Karpas-422 (cell line): Measurements from ENCODE around the gene AQP12A. TPM values are rescaled to one million over a fixed set of nuclear protein-coding genes. Genes with fewer than 3 reads are reported as not detected.

Source experiments
- DNase-seq: peaks from one replicate; pipeline ENCODE4 v3.0.0-alpha.2; 2015
- H2AFZ ChIP-seq: fragments of 200-600 bp; sonication (generic); 2 replicates; pipeline ENCODE4 v1.6.1; 2014; ENCODE audit warnings: antibody characterized with exemption, low read length, mixed read lengths
- H3K27ac ChIP-seq: fragments of 200-600 bp; sonication (generic); 2 replicates; pipeline ENCODE4 v1.5.1; 2014; ENCODE audit warnings: mild to moderate bottlenecking, low read length, moderate library complexity
- H3K27me3 ChIP-seq: fragments of 200-600 bp; sonication (generic); 2 replicates; pipeline ENCODE4 v1.6.1; 2014; ENCODE audit warnings: low read length, mixed read lengths
- H3K36me3 ChIP-seq: fragments of 200-600 bp; sonication (generic); 2 replicates; pipeline ENCODE4 v1.6.1; 2014; ENCODE audit warnings: low read length, mixed read lengths; ENCODE audit not compliant: insufficient read depth
- H3K4me1 ChIP-seq: fragments of 200-600 bp; sonication (generic); 2 replicates; pipeline ENCODE4 v1.6.1; 2014; ENCODE audit warnings: mild to moderate bottlenecking, low read length, mixed read lengths
- H3K4me2 ChIP-seq: fragments of 200-600 bp; sonication (generic); 2 replicates; pipeline ENCODE4 v1.6.1; 2014; ENCODE audit warnings: low read length, low read depth, mild to moderate bottlenecking; ENCODE audit not compliant: poor library complexity, severe bottlenecking
- H3K4me3 ChIP-seq: fragments of 200-600 bp; sonication (generic); 2 replicates; pipeline ENCODE4 v1.5.1; 2014; ENCODE audit warnings: mild to moderate bottlenecking, antibody characterized with exemption, low read length, mixed read lengths
- H3K79me2 ChIP-seq: fragments of 200-600 bp; sonication (generic); 2 replicates; pipeline ENCODE4 v1.6.1; 2014; ENCODE audit warnings: mild to moderate bottlenecking, low read length, mixed read lengths
- H3K9ac ChIP-seq: fragments of 200-600 bp; sonication (generic); 2 replicates; pipeline ENCODE4 v1.6.0; 2014; ENCODE audit warnings: low read length
- H3K9me2 ChIP-seq: fragments of 200-600 bp; sonication (generic), shearing (Covaris generic); replicated peaks from 2 replicates; pipeline ENCODE4 v1.6.0; 2014; ENCODE audit warnings: mild to moderate bottlenecking, low read length, moderate library complexity; ENCODE audit not compliant: insufficient read depth
- H3K9me3 ChIP-seq: fragments of 300-700, 200-600 bp; sonication (generic); 2 replicates; pipeline ENCODE4 v1.6.1; 2014; ENCODE audit warnings: low read length, mixed read lengths
- H4K20me1 ChIP-seq: fragments of 200-600 bp; sonication (generic); 2 replicates; pipeline ENCODE4 v1.6.1; 2014; ENCODE audit warnings: mild to moderate bottlenecking, antibody characterized with exemption, low read length, low read depth; ENCODE audit not compliant: insufficient read depth
- small RNA-seq: library from RNA; depleted of rRNA; stranded (forward); fragments of <200 nt; gene quantifications from one replicate; pipeline ENCODE3, GENCODE V24; 2014
- total RNA-seq: library from RNA; depleted of rRNA; stranded (reverse); fragments of >200 nt; shearing (Covaris generic); gene quantifications from 2 replicates; pipeline ENCODE4 v1.2.3, GENCODE V29; 2014; ENCODE audit warnings: low replicate concordance; rRNA removed

Gene AQP12A
- total RNA-seq, 1 experiment from 2014 or later = not detected

GRCh38 chr2:240746671-240747070 lies 55.0 kb downstream of the AQP12A start:
- H3K36me3 ChIP-seq = no peaks in the 10 kb centered on the region
- H3K79me2 ChIP-seq = no peaks in the 10 kb centered on the region
- H3K27ac ChIP-seq = no peak overlapping the region
- H3K9ac ChIP-seq = no peak overlapping the region
- no peaks in the 10 kb centered on the region for H3K9me3 ChIP-seq
- no peaks in the 10 kb centered on the region for H3K9me2 ChIP-seq
- no peak for DNase-seq
- H3K4me3 ChIP-seq = no peak overlapping the region
- H3K4me1 ChIP-seq = no peaks in the 10 kb centered on the region
- no peaks in the 10 kb centered on the region; the same call in 1 of the 2 replicates for H4K20me1 ChIP-seq
- H3K27me3 ChIP-seq = no peaks in the 10 kb centered on the region
- no peak overlapping the region for H2AFZ ChIP-seq
- no peak overlapping the region for H3K4me2 ChIP-seq

GRCh38 chr2:240747256-240747655 lies 55.6 kb downstream of the AQP12A start:
- Histone ChIP-seq H3K9ac (no peak overlapping the region), H3K27me3 (no peaks in the 10 kb centered on the region), H3K4me2 (no peak overlapping the region), H3K36me3 (no peaks in the 10 kb centered on the region), H3K9me3 (no peaks in the 10 kb centered on the region), H3K27ac (no peak overlapping the region), H3K4me3 (no peak overlapping the region), H3K4me1 (no peaks in the 10 kb centered on the region), H2AFZ (no peak overlapping the region), H3K9me2 (no peaks in the 10 kb centered on the region), H4K20me1 (no peaks in the 10 kb centered on the region; the same call in 1 of the 2 replicates), H3K79me2 (no peaks in the 10 kb centered on the region)
- no peak for DNase-seq

Small RNA genes lying within 50 kb of the gene (small RNA-seq; reads per million reads assigned to genes)
- not detected for gene AC011298.3

Other genes starting within 250 kb of the AQP12A start
- gene ANKMY1, start 133.9 kb upstream of the AQP12A start, total RNA-seq = 25.7 and 30.8 TPM in 2 replicates
- 8.1 and 9.3 TPM in 2 replicates for gene DUSP28, start 131.5 kb upstream of the AQP12A start, total RNA-seq
- gene RNPEPL1, start 123.4 kb upstream of the AQP12A start, total RNA-seq = 28.4 and 44.0 TPM in 2 replicates
- 22.9 and 44.0 TPM in 2 replicates for gene CAPN10, start 105.1 kb upstream of the AQP12A start, total RNA-seq
- 1.1 and 1.9 TPM in 2 replicates for gene GPR35, start 66.4 kb upstream of the AQP12A start, total RNA-seq
- not detected in 2 replicates for gene AQP12B, start 9.0 kb upstream of the AQP12A start, total RNA-seq
- gene KIF1A, start 128.4 kb downstream of the AQP12A start, total RNA-seq = not detected in 2 replicates
- not detected in 2 replicates for gene AGXT, start 177.0 kb downstream of the AQP12A start, total RNA-seq
- not detected in 2 replicates for gene MAB21L4, start 204.3 kb downstream of the AQP12A start, total RNA-seq
- gene CROCC2, start 214.5 kb downstream of the AQP12A start, total RNA-seq = not detected in 2 replicates